Measurements from ENCODE around the gene FTO. TPM values are rescaled to one million over a fixed set of nuclear protein-coding genes. Genes with fewer than 3 reads are reported as not detected.

The FTO gene
- total and polyA plus RNA-seq, 2 of the 13 experiments (the other 11 are each of a cell fraction or from before 2014, with no cell fraction given) = 41.6 to 55.8 TPM

- FAIRE-seq (no peak), DNase-seq (ENCODE audit: low spot score) (no peak), ATAC-seq (no peak)
- no peaks in the 10 kb centered on the region; the same call in 1 of the 2 replicates for H4K20me1 ChIP-seq (ENCODE audit: insufficient read depth, low read length)
- peaks cover 22% of the 10 kb centered on the region for H3K79me2 ChIP-seq (ENCODE audit: insufficient read depth, low read length)
- no peaks in the 10 kb centered on the region for H3K36me3 ChIP-seq (replicated peaks in 1 of 2; ENCODE audit: control insufficient read depth in 1 of 2, insufficient read depth in 2 of 2, low read length in 2 of 2)
- CTCF ChIA-PET (ENCODE audit: low intra/inter-chr PET ratio, low total read pairs) = interaction anchor here (1.4 to 1.9 kb wide), 2 partner anchors 28 to 1486 kb away, joined by 4 to 5 read pairs; no protein-coding TSS in a partner anchor
- no peaks in the 10 kb centered on the region for H3K27me3 ChIP-seq (ENCODE audit: control insufficient read depth in 1 of 2, insufficient read depth in 2 of 2, low read length in 2 of 2)
- no TSS peak for BruUV-seq (replicated peaks)
- TF ChIP-seq MED1 (CRISPR knock-in tag; IDR thresholded peaks at IDR 0.05) = no peak
- no peak for TF ChIP-seq ZNF543 (CRISPR knock-in tag; IDR thresholded peaks at IDR 0.05)
- no peak for TF ChIP-seq ZFY (CRISPR knock-in tag; IDR thresholded peaks at IDR 0.05)
- no peak for TF ChIP-seq ZNF337 (CRISPR knock-in tag; IDR thresholded peaks at IDR 0.05; ENCODE audit: borderline replicate concordance, low read depth)
- TF ChIP-seq THAP9 (CRISPR knock-in tag; IDR thresholded peaks at IDR 0.05; ENCODE audit: borderline replicate concordance) = no peak
- no peak for TF ChIP-seq SMARCC2 (IDR thresholded peaks at IDR 0.05)
- TF ChIP-seq ZNF850 (CRISPR knock-in tag; conservative IDR thresholded peaks at IDR 0.05) = no peak
- TF ChIP-seq BCLAF1 (IDR thresholded peaks at IDR 0.05) = no peak
- TF ChIP-seq FOXJ3 (CRISPR knock-in tag; IDR thresholded peaks at IDR 0.05; ENCODE audit: borderline replicate concordance) = no peak
- no peak for TF ChIP-seq ZNF30 (CRISPR knock-in tag; IDR thresholded peaks at IDR 0.05)
- TF ChIP-seq MAFG (CRISPR knock-in tag; IDR thresholded peaks at IDR 0.05) = no peak
- H3K9me3 ChIP-seq (ENCODE audit: low read length) = no peaks in the 10 kb centered on the region
- no peak overlapping the region for H3K9ac ChIP-seq (ENCODE audit: insufficient read depth, low read depth, low read length)
- 93% methylated on average over 9 of the region's 9 CpGs for WGBS (ENCODE audit: low lambda C conversion rate)
- in situ Hi-C loops (cut with HindIII; ENCODE audit: extremely low pct_ligation_motif_present, low pct_unique_long_range_greater_than_20kb) = loop anchor here (10.0 to 25.0 kb wide), 2 partner anchors 415 to 513 kb away; partner anchors contain the start of gene IRX3
- H3K4me2 ChIP-seq (ENCODE audit: low read depth, low read length) = no peak overlapping the region
- H3K27ac ChIP-seq (ENCODE audit: extremely low read length, insufficient read depth, low read length) = no peak overlapping the region
- POLR2A ChIA-PET = no interaction called here
- H3K4me3 ChIP-seq (replicated peaks in 1 of 3; ENCODE audit: insufficient read depth in 1 of 3, low read depth in 2 of 3, low read length in 3 of 3) = no peak overlapping the region
- no peak overlapping the region for H2AFZ ChIP-seq (ENCODE audit: low read length)
- intact Hi-C loops (cut with micrococcal nuclease; ENCODE audit: unreplicated experiment) = loop anchor here (2.0 to 10.0 kb wide), 4 partner anchors 227 to 1250 kb away; partner anchors contain the start of gene IRX3
- peaks cover 75% of the 10 kb centered on the region for H3K4me1 ChIP-seq (ENCODE audit: insufficient read depth, low read length)
These were observed 67.9 kb downstream of the FTO start for GRCh38 chr16:53771655-53772497.
